ENCODE data around the gene CD7. TPM values are rescaled to one million over a fixed set of nuclear protein-coding genes. Genes with fewer than 3 reads are reported as not detected.

Gene CD7
- total RNA-seq, result not detected in 2 replicates

DNA sequence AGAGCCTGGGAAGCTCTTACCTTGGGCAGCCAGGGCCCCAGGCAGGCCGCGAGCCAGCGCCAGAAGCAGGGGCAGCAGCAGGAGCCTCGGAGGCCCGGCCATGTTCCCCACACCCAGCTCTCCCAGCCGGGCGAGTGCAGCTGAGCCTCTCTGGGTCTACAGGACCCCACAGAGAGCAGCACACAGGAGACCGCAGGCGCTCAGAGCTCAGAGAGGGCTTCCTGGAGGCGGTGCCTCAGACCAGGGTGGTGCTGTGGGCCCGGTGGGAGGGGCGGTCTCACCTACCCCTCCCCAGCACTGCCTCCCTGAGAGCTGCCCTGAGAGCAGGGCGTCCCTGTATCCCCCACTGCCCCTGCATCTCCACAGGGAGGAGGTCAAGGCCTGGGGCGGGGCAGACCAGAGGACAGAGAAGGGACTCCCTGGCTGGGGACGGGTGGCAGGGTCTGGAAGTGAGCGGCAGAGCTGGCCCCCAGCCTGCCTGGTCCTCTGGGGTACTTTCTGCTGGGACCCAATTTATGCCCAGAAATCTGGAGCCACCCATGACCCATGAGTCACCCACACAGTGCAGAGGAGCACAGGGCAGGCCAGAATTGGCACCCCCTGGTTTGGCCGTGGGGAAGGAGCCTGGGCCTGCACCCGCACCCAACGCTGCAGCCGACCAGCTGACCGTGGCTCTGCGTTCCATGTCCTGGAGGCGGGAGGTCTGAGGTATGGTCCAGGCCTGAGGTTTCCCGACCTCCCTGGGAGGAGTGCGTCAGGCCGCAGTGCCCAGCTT is at the start of gene CD7:
Gene CD7 (minus strand): TSS at position 215 of the 775 bp plus-strand sequence. CDS start 113 bp downstream, at position 102.

DNA sequence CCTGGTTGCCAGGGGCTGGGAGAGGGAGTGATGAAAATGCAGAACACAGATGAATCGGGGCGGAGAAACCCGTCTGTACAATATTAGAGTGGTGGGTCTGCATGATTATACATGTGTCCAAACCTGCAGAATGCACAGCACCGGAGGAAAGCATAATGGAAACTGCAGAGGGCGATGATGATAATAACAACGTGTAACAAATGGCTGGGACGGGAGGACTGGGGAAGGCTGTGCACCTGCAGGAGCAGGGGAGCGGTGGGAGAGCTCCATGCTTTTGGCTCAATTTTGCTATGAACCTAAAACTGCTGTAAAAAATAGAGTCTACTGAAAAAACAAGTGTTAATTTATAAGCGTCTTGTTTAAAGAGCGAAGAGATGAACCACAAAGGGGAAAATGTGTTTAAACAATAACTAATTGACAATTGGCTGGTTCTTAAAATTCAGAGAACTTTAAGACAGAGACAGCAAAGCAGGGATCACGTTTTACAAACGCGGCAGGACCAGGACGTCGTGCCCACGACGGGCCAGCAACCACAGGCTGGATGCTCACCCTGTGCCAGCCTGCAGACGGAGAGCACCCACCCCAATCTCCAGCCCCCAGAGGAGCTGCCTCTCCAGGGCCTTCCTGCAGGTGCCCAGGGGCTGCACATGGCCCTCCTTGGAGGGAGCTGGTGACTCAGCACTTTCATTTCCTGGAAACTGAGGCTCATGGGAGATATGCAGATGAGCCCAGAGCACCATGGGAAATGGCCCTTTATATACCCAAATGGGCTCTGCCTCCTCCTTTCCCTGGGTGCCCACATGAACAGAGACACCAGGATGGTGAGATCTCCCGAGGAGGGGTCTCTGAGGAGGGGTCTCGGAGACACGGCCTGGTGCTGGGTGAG is 41.3 kb upstream of the CD7 start, which contains the start of gene TEX19:
Gene TEX19 (plus strand): TSS at position 783 of the 886 bp plus-strand sequence. CDS start 2,904 bp downstream, outside the sequence.

DNA sequence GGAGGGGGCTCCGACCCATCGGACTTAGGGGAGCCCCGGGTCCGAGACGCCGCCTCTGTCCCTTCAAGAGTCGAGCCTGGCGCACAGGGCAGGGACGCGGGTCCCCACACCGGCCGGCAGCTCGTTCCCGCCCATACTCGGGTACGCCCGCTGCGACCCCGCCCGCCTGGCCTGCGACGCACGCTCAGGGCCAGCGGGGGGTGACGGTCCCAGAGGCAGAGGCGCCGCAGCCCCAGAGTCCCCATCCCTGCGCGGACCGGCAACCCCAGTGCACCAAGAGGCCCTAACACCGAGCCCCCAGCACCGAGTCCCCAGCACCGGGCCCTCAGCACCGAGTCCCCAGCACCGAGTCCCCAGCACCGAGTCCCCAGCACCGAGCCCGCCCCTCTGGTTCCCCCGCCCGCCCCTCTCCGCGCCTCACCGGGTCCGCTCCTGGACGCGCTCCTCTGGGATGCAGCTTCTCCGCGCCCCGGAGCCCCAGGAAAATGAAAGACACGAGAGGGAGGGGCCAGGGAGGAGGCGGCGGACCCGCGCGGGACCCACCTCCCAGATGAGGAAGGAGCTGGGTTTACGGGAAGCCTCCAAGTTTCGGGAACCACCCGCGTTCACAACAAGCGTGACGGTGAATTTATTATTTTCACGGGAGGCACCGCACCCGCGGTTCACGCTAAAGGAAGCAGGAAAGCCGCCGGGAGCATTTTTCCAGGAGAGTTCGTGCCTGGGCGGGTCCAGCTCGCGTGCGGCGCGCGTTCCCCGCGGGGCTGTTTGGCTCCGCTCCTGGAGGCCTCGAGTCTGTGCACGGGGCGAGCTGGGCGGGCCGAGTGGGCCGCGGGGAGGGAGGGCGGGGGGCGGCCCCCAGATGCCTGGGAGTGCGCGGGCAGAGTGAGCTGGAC is 16.1 kb upstream of the CD7 start, which contains the start of gene SECTM1:
Gene SECTM1 (minus strand): TSS at position 488 of the 893 bp plus-strand sequence. CDS start 6,526 bp downstream, outside the sequence.

DNA sequence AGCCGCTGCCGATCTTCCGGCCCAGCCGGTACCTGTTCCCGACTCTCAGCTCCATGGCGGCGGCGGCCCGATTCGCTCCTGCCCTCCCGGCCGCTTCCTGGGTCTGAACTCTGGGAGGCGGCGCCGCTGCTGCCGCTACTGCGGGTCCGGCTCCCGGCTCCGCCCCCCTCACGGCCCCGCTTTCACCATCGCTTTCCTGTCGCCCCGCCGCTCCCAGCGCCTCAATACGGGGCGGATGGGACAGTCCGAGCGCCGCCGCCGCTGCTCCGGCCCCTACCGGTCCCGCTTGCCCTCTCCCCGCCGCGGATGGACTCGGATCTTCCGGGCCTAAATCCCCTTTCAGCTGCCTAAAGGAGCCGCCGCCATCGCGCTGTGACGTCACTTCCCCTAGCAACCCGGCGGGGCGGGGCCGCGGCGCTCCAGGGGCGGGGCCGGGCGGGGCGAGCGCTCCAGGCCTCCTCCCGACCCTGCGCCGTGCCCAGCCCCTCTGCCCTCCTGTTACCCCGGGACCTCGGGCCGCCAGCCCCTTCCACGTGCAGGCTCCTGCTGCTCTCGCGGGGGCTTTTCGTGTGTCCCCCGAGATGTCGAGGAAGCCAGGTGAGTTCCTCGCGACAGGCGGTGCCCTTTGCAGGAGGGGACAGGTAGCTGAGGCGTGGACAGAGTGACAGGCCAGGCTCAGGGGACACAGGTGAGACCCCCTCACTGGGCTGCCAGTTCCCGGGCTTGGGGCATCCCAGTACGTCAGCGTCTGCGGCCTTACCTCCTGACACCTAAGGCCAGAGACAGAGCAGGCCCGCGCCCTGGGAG is 43.9 kb downstream of the CD7 start, which contains the start of gene CSNK1D:
Gene CSNK1D (minus strand): TSS at position 374 of the 807 bp plus-strand sequence. CDS start 319 bp downstream, at position 55.

Other genes starting within 250 kb of the CD7 start
- 234 and 261 TPM in 2 replicates for gene FASN, start 219.4 kb downstream of the CD7 start, total RNA-seq
- 21.7 and 22.1 TPM in 2 replicates for gene CCDC57, start 104.8 kb downstream of the CD7 start, total RNA-seq
- gene SLC16A3, start 88.6 kb downstream of the CD7 start, total RNA-seq, result 119 and 123 TPM in 2 replicates
- 57.6 and 59.3 TPM in 2 replicates for gene CSNK1D, start 43.9 kb downstream of the CD7 start, total RNA-seq
- 2.9 and 3.9 TPM in 2 replicates for gene SECTM1, start 16.2 kb upstream of the CD7 start, total RNA-seq
- gene TEX19, start 41.6 kb upstream of the CD7 start, total RNA-seq, result 0.12 TPM in 1 of 2 replicates, not detected in the other
- not detected in 2 replicates for gene UTS2R, start 54.2 kb upstream of the CD7 start, total RNA-seq
- 11.0 and 13.5 TPM in 2 replicates for gene HEXD, start 100.7 kb upstream of the CD7 start, total RNA-seq
- 32.5 and 42.4 TPM in 2 replicates for gene OGFOD3, start 101.0 kb upstream of the CD7 start, total RNA-seq
- 39.6 and 63.5 TPM in 2 replicates for gene CYBC1, start 133.1 kb upstream of the CD7 start, total RNA-seq
- gene NARF, start 141.1 kb upstream of the CD7 start, total RNA-seq, result 26.0 and 32.4 TPM in 2 replicates
- 28.6 and 29.1 TPM in 2 replicates for gene FOXK2, start 202.1 kb upstream of the CD7 start, total RNA-seq

Measured in uterine smooth muscle cell (primary cell).